ENCODE data around the gene BCL2.

Gene BCL2

GRCh38 chr18:63102941-63103744 is 216.4 kb downstream of the BCL2 start:
- DNase-seq, result no peak

GRCh38 chr18:63100630-63101055 is 218.9 kb downstream of the BCL2 start:
- no peak for DNase-seq

- DNase-seq, result peak; percentile 95
These were observed 219.5 kb downstream of the BCL2 start for GRCh38 chr18:63099848-63100629.

GRCh38 chr18:63099091-63099840 is 220.3 kb downstream of the BCL2 start:
- DNase-seq, result peak; percentile 24

- peak; percentile 54 for DNase-seq
These were observed 221.3 kb downstream of the BCL2 start for GRCh38 chr18:63098018-63098981.

GRCh38 chr18:63097178-63097577 is 222.4 kb downstream of the BCL2 start:
- no peak for DNase-seq

- DNase-seq, result no peak
These were observed 223.2 kb downstream of the BCL2 start for GRCh38 chr18:63096327-63096874.

- no peak for DNase-seq
These were observed 223.8 kb downstream of the BCL2 start for GRCh38 chr18:63095768-63096167.

- DNase-seq, result no peak
These were observed 227.8 kb downstream of the BCL2 start for GRCh38 chr18:63091671-63092364.

- no peak for DNase-seq
These were observed 229.2 kb downstream of the BCL2 start for GRCh38 chr18:63090334-63090733.

- no peak for DNase-seq
These were observed 230.5 kb downstream of the BCL2 start for GRCh38 chr18:63089041-63089440.

- no peak for DNase-seq
These were observed 231.3 kb downstream of the BCL2 start for GRCh38 chr18:63088262-63088661.

- DNase-seq, result no peak
These were observed 231.9 kb downstream of the BCL2 start for GRCh38 chr18:63087421-63088230.

GRCh38 chr18:63085611-63086010 is 234.0 kb downstream of the BCL2 start:
- no peak for DNase-seq

- no peak for DNase-seq
These were observed 235.3 kb downstream of the BCL2 start for GRCh38 chr18:63084219-63084618.

GRCh38 chr18:63083555-63083954 is 236.0 kb downstream of the BCL2 start:
- no peak for DNase-seq

GRCh38 chr18:63083020-63083531 is 236.5 kb downstream of the BCL2 start:
- no peak for DNase-seq

- no peak for DNase-seq
These were observed 237.1 kb downstream of the BCL2 start for GRCh38 chr18:63082366-63083019.

- DNase-seq, result peak; percentile 16
These were observed 240.5 kb downstream of the BCL2 start for GRCh38 chr18:63079114-63079513.

- DNase-seq, result no peak
These were observed 241.1 kb downstream of the BCL2 start for GRCh38 chr18:63078471-63078870.

Measured in hematopoietic multipotent progenitor cell treated with erythropoietin and hydrocortisone succinate and interleukin-3 and kit ligand, for 8 days (in vitro differentiated cells).